ENCODE measurements around the gene CFAP20DC. TPM values are rescaled to one million over a fixed set of nuclear protein-coding genes. Genes with fewer than 3 reads are reported as not detected.
A peak's percentile ranks its signal among the peaks of the same experiment; 100 is the strongest.
"Not testable (repeated sequence)": the region's sequence is repeated elsewhere in the genome, so short reads cannot be mapped to it uniquely, and the experiment has no call there.

Gene CFAP20DC
- total RNA-seq, result 1 to 10 TPM; 1.5 to 1.6 TPM

- peak; percentile 98 for ATAC-seq
- H3K9me3 Mint-ChIP-seq (ENCODE audit: insufficient read depth), result no peaks in the 10 kb centered on the region
- peak within 1 kb of the TSS; percentile 69 for H3K4me3 Mint-ChIP-seq
- peak within 1 kb of the TSS; percentile 73 for H3K27ac Mint-ChIP-seq
- peak; percentile 96 for DNase-seq
- H3K4me1 Mint-ChIP-seq (ENCODE audit: low read depth), result peaks cover 12% of the 10 kb centered on the region
- CTCF ChIA-PET, result no interaction called here
- H3K27me3 Mint-ChIP-seq (ENCODE audit: low read depth), result no peaks in the 10 kb centered on the region
- no peaks in the 10 kb centered on the region for H3K36me3 Mint-ChIP-seq (ENCODE audit: low read depth)
- POLR2A ChIA-PET, result no interaction called here
Measured at GRCh38 chr3:59049671-59050331, at the start of gene CFAP20DC. TSS of gene CFAP20DC (minus strand) at chr3:59050025. CDS start at chr3:59049631, 394 bp downstream.

- H3K4me3 Mint-ChIP-seq; H3K4me1 Mint-ChIP-seq (ENCODE audit: low read depth); H3K27ac Mint-ChIP-seq; POLR2A ChIA-PET; H3K36me3 Mint-ChIP-seq (ENCODE audit: low read depth); H3K27me3 Mint-ChIP-seq (ENCODE audit: low read depth); H3K9me3 Mint-ChIP-seq (ENCODE audit: insufficient read depth); CTCF ChIA-PET; DNase-seq; ATAC-seq: not testable (repeated sequence)
Measured at GRCh38 chr3:59098516-59098915, 48.7 kb upstream of the CFAP20DC start.

- CTCF ChIA-PET, result no interaction called here
- no peaks in the 10 kb centered on the region for H3K4me1 Mint-ChIP-seq (ENCODE audit: low read depth)
- H3K9me3 Mint-ChIP-seq (ENCODE audit: insufficient read depth), result no peaks in the 10 kb centered on the region
- DNase-seq, result no peak
- POLR2A ChIA-PET, result no interaction called here
- H3K27me3 Mint-ChIP-seq (ENCODE audit: low read depth), result peaks cover 5% of the 10 kb centered on the region
- ATAC-seq, result no peak
- H3K36me3 Mint-ChIP-seq (ENCODE audit: low read depth), result no peaks in the 10 kb centered on the region
- no peak overlapping the region for H3K27ac Mint-ChIP-seq
- no peak overlapping the region for H3K4me3 Mint-ChIP-seq
Measured at GRCh38 chr3:59094446-59094845, 44.6 kb upstream of the CFAP20DC start.

GRCh38 chr3:59093521-59093920, 43.7 kb upstream of the CFAP20DC start:
- DNase-seq, result no peak
- no peak overlapping the region for H3K4me3 Mint-ChIP-seq
- no peaks in the 10 kb centered on the region for H3K9me3 Mint-ChIP-seq (ENCODE audit: insufficient read depth)
- ChIA-PET POLR2A (no interaction called here), CTCF (no interaction called here)
- H3K4me1 Mint-ChIP-seq (ENCODE audit: low read depth), result no peaks in the 10 kb centered on the region
- H3K27ac Mint-ChIP-seq, result no peak overlapping the region
- no peaks in the 10 kb centered on the region for H3K36me3 Mint-ChIP-seq (ENCODE audit: low read depth)
- no peak for ATAC-seq
- peaks cover 5% of the 10 kb centered on the region for H3K27me3 Mint-ChIP-seq (ENCODE audit: low read depth)

GRCh38 chr3:59088761-59089160, 38.9 kb upstream of the CFAP20DC start:
- ChIA-PET CTCF (interaction anchor here (1.0 kb wide), 1 partner anchor 36 kb away, joined by 3 read pairs; no protein-coding TSS in a partner anchor), POLR2A (interaction anchor here (0.6 kb wide), 1 partner anchor 176 kb away, joined by 3 read pairs; no protein-coding TSS in a partner anchor)
- Mint-ChIP-seq H3K9me3 (ENCODE audit: insufficient read depth) (no peaks in the 10 kb centered on the region), H3K27ac (no peak overlapping the region), H3K4me1 (ENCODE audit: low read depth) (no peaks in the 10 kb centered on the region), H3K36me3 (ENCODE audit: low read depth) (no peaks in the 10 kb centered on the region), H3K27me3 (ENCODE audit: low read depth) (peaks cover 5% of the 10 kb centered on the region), H3K4me3 (no peak overlapping the region)
- ATAC-seq (no peak), DNase-seq (no peak)

GRCh38 chr3:59085976-59086375, 36.2 kb upstream of the CFAP20DC start:
- CTCF ChIA-PET, result interaction anchor here (1.2 kb wide), 1 partner anchor 13 kb away, joined by 3 read pairs; no protein-coding TSS in a partner anchor
- H3K27ac Mint-ChIP-seq, result no peak overlapping the region
- H3K27me3 Mint-ChIP-seq (ENCODE audit: low read depth), result peaks cover 11% of the 10 kb centered on the region

GRCh38 chr3:59084583-59084982, 34.8 kb upstream of the CFAP20DC start:
- ChIA-PET CTCF (no interaction called here), POLR2A (no interaction called here)
- no peak for ATAC-seq
- Mint-ChIP-seq H3K27ac (no peak overlapping the region), H3K36me3 (ENCODE audit: low read depth) (no peaks in the 10 kb centered on the region), H3K4me3 (no peak overlapping the region), H3K9me3 (ENCODE audit: insufficient read depth) (no peaks in the 10 kb centered on the region), H3K4me1 (ENCODE audit: low read depth) (no peaks in the 10 kb centered on the region), H3K27me3 (ENCODE audit: low read depth) (peaks cover 9% of the 10 kb centered on the region)
- DNase-seq, result no peak

More at GRCh38 chr3:59085976-59086375, 36.2 kb upstream of the CFAP20DC start:
- H3K4me1 Mint-ChIP-seq (ENCODE audit: low read depth), result no peaks in the 10 kb centered on the region
- no peak overlapping the region for H3K4me3 Mint-ChIP-seq
- no peaks in the 10 kb centered on the region for H3K9me3 Mint-ChIP-seq (ENCODE audit: insufficient read depth)
- no peak for ATAC-seq
- POLR2A ChIA-PET, result no interaction called here
- DNase-seq, result no peak
- no peaks in the 10 kb centered on the region for H3K36me3 Mint-ChIP-seq (ENCODE audit: low read depth)

GRCh38 chr3:59082106-59082505, 32.3 kb upstream of the CFAP20DC start:
- ATAC-seq (no peak), DNase-seq (no peak)
- Mint-ChIP-seq H3K36me3 (ENCODE audit: low read depth) (no peaks in the 10 kb centered on the region), H3K27me3 (ENCODE audit: low read depth) (peaks cover 11% of the 10 kb centered on the region), H3K9me3 (ENCODE audit: insufficient read depth) (no peaks in the 10 kb centered on the region), H3K4me3 (no peak overlapping the region), H3K27ac (no peak overlapping the region), H3K4me1 (ENCODE audit: low read depth) (no peaks in the 10 kb centered on the region)
- CTCF ChIA-PET, result no interaction called here
- POLR2A ChIA-PET, result no interaction called here

GRCh38 chr3:59081071-59081470, 31.2 kb upstream of the CFAP20DC start:
- POLR2A ChIA-PET, result no interaction called here
- Mint-ChIP-seq H3K4me1 (ENCODE audit: low read depth) (no peaks in the 10 kb centered on the region), H3K9me3 (ENCODE audit: insufficient read depth) (no peaks in the 10 kb centered on the region), H3K36me3 (ENCODE audit: low read depth) (no peaks in the 10 kb centered on the region), H3K27me3 (ENCODE audit: low read depth) (peaks cover 11% of the 10 kb centered on the region), H3K4me3 (no peak overlapping the region), H3K27ac (no peak overlapping the region)
- no peak for ATAC-seq
- CTCF ChIA-PET, result no interaction called here
- no peak for DNase-seq

- Mint-ChIP-seq H3K36me3 (ENCODE audit: low read depth) (no peaks in the 10 kb centered on the region), H3K4me1 (ENCODE audit: low read depth) (no peaks in the 10 kb centered on the region), H3K27ac (no peak overlapping the region), H3K4me3 (no peak overlapping the region), H3K9me3 (ENCODE audit: insufficient read depth) (no peaks in the 10 kb centered on the region), H3K27me3 (ENCODE audit: low read depth) (peaks cover 11% of the 10 kb centered on the region)
- POLR2A ChIA-PET, result no interaction called here
- CTCF ChIA-PET, result interaction anchor here (0.8 to 1.0 kb wide), 2 partner anchors 27 to 384 kb away, joined by 3 read pairs; no protein-coding TSS in a partner anchor
- no peak for DNase-seq
- ATAC-seq, result no peak
Measured at GRCh38 chr3:59079962-59080361, 30.1 kb upstream of the CFAP20DC start.

GRCh38 chr3:59074764-59075163, 24.9 kb upstream of the CFAP20DC start:
- Mint-ChIP-seq H3K36me3 (ENCODE audit: low read depth) (no peaks in the 10 kb centered on the region), H3K27ac (no peak overlapping the region), H3K4me1 (ENCODE audit: low read depth) (peaks cover 9% of the 10 kb centered on the region), H3K4me3 (no peak overlapping the region), H3K27me3 (ENCODE audit: low read depth) (peaks cover 27% of the 10 kb centered on the region), H3K9me3 (ENCODE audit: insufficient read depth) (peaks cover 3% of the 10 kb centered on the region)
- ChIA-PET CTCF (no interaction called here), POLR2A (no interaction called here)
- DNase-seq (no peak), ATAC-seq (no peak)

- Mint-ChIP-seq H3K36me3 (ENCODE audit: low read depth) (no peaks in the 10 kb centered on the region), H3K27me3 (ENCODE audit: low read depth) (peaks cover 29% of the 10 kb centered on the region), H3K9me3 (ENCODE audit: insufficient read depth) (peaks cover 3% of the 10 kb centered on the region), H3K27ac (no peak overlapping the region), H3K4me3 (no peak overlapping the region), H3K4me1 (ENCODE audit: low read depth) (peaks cover 15% of the 10 kb centered on the region)
- CTCF ChIA-PET, result interaction anchor here (0.7 to 1.6 kb wide), 2 partner anchors 14 to 20 kb away, joined by 3 to 7 read pairs; no protein-coding TSS in a partner anchor
- no peak for DNase-seq
- POLR2A ChIA-PET, result no interaction called here
- no peak for ATAC-seq
Measured at GRCh38 chr3:59072681-59073080, 22.9 kb upstream of the CFAP20DC start.

- DNase-seq, result no peak
- Mint-ChIP-seq H3K4me1 (ENCODE audit: low read depth) (peaks cover 15% of the 10 kb centered on the region), H3K27ac (no peak overlapping the region), H3K9me3 (ENCODE audit: insufficient read depth) (peaks cover 3% of the 10 kb centered on the region), H3K4me3 (no peak overlapping the region), H3K36me3 (ENCODE audit: low read depth) (no peaks in the 10 kb centered on the region), H3K27me3 (ENCODE audit: low read depth) (peaks cover 29% of the 10 kb centered on the region)
- ATAC-seq, result no peak
- ChIA-PET POLR2A (no interaction called here), CTCF (interaction anchor here (1.8 kb wide), 1 partner anchor 16 kb away, joined by 6 read pairs; no protein-coding TSS in a partner anchor)
Measured at GRCh38 chr3:59069838-59070237, 20.0 kb upstream of the CFAP20DC start.

Measured in activated CD8-positive, alpha-beta T cell treated with anti-CD3 and anti-CD28 coated beads, Interleukin-2, amount 10 ng/mL, durations not matched to agents 7 days and 5 days (primary cell).